Measurements from ENCODE around the gene FOXP1.

The FOXP1 gene

DNA sequence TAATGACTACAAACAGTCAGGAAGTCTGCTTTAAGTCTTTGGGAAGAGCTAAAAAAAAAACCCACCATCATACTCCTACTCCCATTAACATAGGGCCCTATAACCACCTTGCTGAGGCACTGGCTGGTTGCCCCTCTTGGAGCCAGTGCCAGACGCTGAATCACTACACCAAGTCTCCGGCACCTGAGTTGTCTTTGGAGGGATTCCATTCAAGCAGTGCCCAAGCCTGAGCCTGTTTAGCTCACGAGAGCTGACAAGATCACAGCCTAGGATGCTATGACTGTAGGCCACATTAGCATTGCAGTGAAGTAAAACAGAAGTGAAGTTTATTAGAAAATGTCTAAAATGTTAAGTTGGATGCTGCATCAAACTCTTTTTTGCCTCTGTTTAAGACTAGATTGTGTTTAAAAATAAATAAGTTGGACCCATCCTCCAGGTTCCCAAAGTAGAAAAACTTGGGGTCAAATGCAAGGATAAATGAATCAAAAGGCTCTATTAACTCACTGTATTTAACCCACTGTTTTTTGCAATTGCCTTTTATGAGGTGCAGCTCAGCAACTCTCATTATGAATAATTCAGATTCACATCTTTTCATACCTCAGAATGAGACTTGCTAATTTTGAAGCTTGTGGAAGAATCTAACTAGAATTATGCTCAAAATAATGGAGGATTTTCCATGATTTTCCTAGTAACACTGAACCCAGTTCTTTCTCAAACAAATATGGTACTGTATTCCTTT lies 461.9 kb downstream of the FOXP1 start:
- no peak overlapping the region for H3K27ac ChIP-seq
- no peaks in the 10 kb centered on the region for H3K9me3 ChIP-seq (ENCODE audit: severe bottlenecking)
- no peaks in the 10 kb centered on the region for H3K27me3 ChIP-seq (ENCODE audit: insufficient read depth, low read depth, severe bottlenecking)
- no peaks in the 10 kb centered on the region for H3K36me3 ChIP-seq
- TF ChIP-seq, protein P1, sequence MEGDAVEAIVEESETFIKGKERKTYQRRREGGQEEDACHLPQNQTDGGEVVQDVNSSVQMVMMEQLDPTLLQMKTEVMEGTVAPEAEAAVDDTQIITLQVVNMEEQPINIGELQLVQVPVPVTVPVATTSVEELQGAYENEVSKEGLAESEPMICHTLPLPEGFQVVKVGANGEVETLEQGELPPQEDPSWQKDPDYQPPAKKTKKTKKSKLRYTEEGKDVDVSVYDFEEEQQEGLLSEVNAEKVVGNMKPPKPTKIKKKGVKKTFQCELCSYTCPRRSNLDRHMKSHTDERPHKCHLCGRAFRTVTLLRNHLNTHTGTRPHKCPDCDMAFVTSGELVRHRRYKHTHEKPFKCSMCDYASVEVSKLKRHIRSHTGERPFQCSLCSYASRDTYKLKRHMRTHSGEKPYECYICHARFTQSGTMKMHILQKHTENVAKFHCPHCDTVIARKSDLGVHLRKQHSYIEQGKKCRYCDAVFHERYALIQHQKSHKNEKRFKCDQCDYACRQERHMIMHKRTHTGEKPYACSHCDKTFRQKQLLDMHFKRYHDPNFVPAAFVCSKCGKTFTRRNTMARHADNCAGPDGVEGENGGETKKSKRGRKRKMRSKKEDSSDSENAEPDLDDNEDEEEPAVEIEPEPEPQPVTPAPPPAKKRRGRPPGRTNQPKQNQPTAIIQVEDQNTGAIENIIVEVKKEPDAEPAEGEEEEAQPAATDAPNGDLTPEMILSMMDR (IDR thresholded peaks at IDR 0.05; ENCODE audit: low read depth, low read length): no peak
- H3K4me3 ChIP-seq (ENCODE audit: low read depth, low read length): no peak overlapping the region
- no peak for DNase-seq

DNA sequence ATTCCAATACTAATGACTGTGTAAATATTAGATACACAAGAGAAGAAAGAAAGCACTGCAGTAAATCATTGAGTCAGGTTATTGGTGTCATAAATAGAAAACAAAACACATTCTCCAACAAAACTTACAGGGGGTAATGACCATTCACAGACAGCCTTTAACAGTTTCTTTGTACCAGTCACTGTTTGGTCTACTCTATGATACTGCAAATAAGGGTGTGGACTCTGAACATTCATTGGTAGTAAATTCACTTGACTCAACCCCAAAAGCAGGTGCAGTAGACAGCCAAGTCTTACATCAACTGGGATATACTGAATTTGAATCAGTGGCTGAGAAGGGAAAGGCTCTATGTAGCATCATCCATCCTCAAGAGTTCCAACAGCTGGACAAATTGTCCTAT lies 463.5 kb downstream of the FOXP1 start:
- no peaks in the 10 kb centered on the region for H3K36me3 ChIP-seq
- H3K27ac ChIP-seq: no peak overlapping the region
- no peaks in the 10 kb centered on the region for H3K27me3 ChIP-seq (ENCODE audit: insufficient read depth, low read depth, severe bottlenecking)

DNA sequence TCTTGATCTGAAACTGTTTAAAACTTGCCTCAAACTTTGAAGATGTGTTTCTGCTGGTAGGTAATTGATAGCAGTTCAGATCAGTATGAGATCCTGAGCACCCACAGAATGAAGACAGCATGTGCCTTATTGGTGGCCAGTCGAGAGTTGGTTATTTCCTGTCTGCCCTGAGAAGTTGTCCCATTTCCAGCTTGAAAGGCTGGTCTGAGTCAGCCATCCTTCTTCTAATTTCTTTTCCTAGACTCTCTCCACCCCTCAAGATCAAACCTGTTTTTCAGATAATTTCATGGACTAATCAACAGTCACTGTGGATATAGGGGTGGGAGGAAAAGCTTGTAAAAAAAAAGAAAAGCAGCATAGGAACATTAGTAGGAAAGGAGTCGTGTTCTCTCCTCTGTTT lies 464.4 kb downstream of the FOXP1 start:
- Histone ChIP-seq H3K4me3 (ENCODE audit: low read depth, low read length) (no peak overlapping the region), H3K27ac (no peak overlapping the region), H3K9me3 (ENCODE audit: severe bottlenecking) (no peaks in the 10 kb centered on the region), H3K36me3 (no peaks in the 10 kb centered on the region), H3K27me3 (ENCODE audit: insufficient read depth, low read depth, severe bottlenecking) (no peaks in the 10 kb centered on the region)
- TF ChIP-seq, protein P1 (IDR thresholded peaks at IDR 0.05; ENCODE audit: low read depth, low read length): no peak
- no peak for DNase-seq

More for the DNA sequence above, 463.5 kb downstream of the FOXP1 start:
- no peak for DNase-seq
- H3K4me3 ChIP-seq (ENCODE audit: low read depth, low read length): no peak overlapping the region
- H3K9me3 ChIP-seq (ENCODE audit: severe bottlenecking): no peaks in the 10 kb centered on the region
- TF ChIP-seq, protein P1 (IDR thresholded peaks at IDR 0.05; ENCODE audit: low read depth, low read length): no peak

DNA sequence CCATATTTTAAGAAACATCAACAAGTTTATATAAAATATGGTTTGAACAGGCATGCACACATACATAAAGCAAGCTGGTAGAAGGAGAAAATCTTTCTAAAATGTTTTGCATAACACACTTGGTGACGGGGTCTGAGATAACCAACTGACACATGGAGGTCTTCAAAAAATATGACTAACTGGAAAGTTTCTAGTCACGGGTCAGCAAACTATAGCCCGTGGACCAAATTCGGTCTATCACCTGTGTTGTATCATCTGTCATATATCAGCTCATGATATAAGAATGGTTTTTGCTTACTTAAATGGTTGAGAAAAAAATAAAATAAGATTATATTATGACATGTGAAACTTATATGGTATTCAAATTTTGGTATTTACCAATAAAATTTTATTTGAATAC lies 465.1 kb downstream of the FOXP1 start:
- no peaks in the 10 kb centered on the region for H3K27me3 ChIP-seq (ENCODE audit: insufficient read depth, low read depth, severe bottlenecking)

DNA sequence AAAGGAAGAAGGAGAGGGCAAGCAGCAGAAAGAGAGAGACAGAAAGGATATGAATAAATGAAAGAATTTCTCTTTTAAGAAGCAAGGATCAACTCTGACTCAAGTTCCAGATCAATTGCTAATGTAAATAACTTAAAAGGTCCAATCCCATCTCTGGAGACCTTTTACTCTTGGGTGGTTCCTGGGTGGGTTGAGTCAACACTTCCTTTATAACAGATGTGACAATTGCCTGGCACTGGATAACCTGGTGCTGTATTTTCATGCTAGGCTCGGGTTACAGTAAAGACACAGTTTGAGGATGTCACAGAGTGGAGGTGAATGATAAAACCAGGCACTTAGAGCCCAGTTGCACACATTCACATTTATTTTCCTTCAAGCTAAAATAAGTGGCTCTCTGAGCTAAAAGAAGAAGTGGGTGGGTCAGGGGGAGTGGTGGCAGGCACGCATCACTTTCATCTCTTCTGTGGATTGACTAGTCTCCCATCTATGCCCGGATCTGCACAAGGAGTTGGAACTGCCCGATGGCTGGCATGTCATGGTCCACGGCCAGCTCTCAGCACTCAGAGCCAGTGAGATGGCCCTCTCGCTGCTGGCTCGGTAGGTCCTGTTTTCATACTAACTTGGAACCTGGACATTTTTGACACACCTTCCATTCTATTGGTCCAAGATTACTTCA lies 465.8 kb downstream of the FOXP1 start:
- Histone ChIP-seq H3K27ac (no peak overlapping the region), H3K9me3 (ENCODE audit: severe bottlenecking) (no peaks in the 10 kb centered on the region), H3K4me3 (ENCODE audit: low read depth, low read length) (no peak overlapping the region), H3K27me3 (ENCODE audit: insufficient read depth, low read depth, severe bottlenecking) (no peaks in the 10 kb centered on the region), H3K36me3 (no peaks in the 10 kb centered on the region)
- no peak for DNase-seq
- TF ChIP-seq, protein P1 (IDR thresholded peaks at IDR 0.05; ENCODE audit: low read depth, low read length): no peak

More for the DNA sequence above, 465.1 kb downstream of the FOXP1 start:
- H3K4me3 ChIP-seq (ENCODE audit: low read depth, low read length): no peak overlapping the region
- H3K9me3 ChIP-seq (ENCODE audit: severe bottlenecking): no peaks in the 10 kb centered on the region
- TF ChIP-seq, protein P1 (IDR thresholded peaks at IDR 0.05; ENCODE audit: low read depth, low read length): no peak
- no peaks in the 10 kb centered on the region for H3K36me3 ChIP-seq
- no peak overlapping the region for H3K27ac ChIP-seq
- no peak for DNase-seq

Measured in WERI-Rb-1 (cell line).